Measurements from ENCODE around the gene GCGR. TPM values are rescaled to one million over a fixed set of nuclear protein-coding genes. Genes with fewer than 3 reads are reported as not detected.

GCGR gene
- polyA plus RNA-seq (2011; rRNA removed): not detected in 2 replicates
- not detected in 2 replicates for polyA minus RNA-seq (2011; rRNA and poly(A)+ RNA removed)

DNA sequence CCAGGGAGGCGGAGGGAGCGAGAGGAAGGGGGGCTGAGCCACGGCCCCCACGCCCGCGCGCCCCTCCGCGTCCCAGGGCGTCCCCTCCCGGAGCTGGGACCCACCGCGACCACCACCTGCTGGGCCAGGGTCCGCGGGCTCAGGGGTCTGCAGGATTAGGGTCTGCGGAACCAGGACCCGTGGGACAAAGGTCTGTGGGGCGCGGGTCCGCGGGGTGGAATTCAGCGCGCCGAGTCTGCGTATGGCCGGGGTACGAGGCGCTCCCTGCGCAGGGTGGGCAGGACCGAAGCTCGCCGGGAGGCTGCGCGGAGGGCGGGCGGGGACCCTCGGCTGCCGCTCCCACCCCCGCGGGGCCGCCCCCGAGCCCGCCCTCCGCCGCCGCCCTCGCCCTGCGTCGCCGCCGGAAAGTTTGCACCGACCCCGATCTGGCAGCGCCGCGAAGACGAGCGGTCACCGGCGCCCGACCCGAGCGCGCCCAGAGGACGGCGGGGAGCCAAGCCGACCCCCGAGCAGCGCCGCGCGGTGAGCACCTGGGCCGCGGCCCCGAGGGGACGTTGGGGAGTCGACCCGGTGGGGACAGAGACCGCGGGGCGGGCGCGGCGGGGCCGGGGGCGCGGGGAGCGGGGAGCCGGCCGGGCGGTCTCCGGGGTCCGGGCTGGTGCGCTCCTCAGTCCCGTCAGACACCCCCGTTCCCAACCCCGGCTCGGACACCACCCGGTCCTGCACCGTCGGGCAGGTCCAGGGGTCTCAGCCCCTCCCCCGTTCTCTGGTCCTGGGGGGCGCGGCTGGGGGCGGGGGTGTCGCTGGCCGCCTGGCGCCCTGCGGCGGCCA is at the start of gene GCGR:
Gene GCGR, plus strand, starts transcription at position 423 of the 831 bp plus-strand sequence. CDS start 4,869 bp downstream, outside the sequence.
- DNase-seq (ENCODE audit: low read depth): no peak
- Histone ChIP-seq H3K36me3 (ENCODE audit: control insufficient read depth, insufficient read depth, low read length) (no peaks in the 10 kb centered on the region), H3K27me3 (ENCODE audit: control insufficient read depth, insufficient read depth, low read length) (peaks cover 45% of the 10 kb centered on the region), H3K4me3 (ENCODE audit: low read depth, low read length) (no peak within 1 kb of the TSS)
- POLR2A ChIA-PET: no interaction called here
- CTCF ChIA-PET: interaction anchor here (0.7 kb wide), 1 partner anchor 23 kb away, joined by 3 read pairs; no protein-coding TSS in a partner anchor
- TF ChIP-seq, protein P1, sequence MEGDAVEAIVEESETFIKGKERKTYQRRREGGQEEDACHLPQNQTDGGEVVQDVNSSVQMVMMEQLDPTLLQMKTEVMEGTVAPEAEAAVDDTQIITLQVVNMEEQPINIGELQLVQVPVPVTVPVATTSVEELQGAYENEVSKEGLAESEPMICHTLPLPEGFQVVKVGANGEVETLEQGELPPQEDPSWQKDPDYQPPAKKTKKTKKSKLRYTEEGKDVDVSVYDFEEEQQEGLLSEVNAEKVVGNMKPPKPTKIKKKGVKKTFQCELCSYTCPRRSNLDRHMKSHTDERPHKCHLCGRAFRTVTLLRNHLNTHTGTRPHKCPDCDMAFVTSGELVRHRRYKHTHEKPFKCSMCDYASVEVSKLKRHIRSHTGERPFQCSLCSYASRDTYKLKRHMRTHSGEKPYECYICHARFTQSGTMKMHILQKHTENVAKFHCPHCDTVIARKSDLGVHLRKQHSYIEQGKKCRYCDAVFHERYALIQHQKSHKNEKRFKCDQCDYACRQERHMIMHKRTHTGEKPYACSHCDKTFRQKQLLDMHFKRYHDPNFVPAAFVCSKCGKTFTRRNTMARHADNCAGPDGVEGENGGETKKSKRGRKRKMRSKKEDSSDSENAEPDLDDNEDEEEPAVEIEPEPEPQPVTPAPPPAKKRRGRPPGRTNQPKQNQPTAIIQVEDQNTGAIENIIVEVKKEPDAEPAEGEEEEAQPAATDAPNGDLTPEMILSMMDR (IDR thresholded peaks at IDR 0.05; ENCODE audit: insufficient read depth, low read depth, low read length): no peak

DNA sequence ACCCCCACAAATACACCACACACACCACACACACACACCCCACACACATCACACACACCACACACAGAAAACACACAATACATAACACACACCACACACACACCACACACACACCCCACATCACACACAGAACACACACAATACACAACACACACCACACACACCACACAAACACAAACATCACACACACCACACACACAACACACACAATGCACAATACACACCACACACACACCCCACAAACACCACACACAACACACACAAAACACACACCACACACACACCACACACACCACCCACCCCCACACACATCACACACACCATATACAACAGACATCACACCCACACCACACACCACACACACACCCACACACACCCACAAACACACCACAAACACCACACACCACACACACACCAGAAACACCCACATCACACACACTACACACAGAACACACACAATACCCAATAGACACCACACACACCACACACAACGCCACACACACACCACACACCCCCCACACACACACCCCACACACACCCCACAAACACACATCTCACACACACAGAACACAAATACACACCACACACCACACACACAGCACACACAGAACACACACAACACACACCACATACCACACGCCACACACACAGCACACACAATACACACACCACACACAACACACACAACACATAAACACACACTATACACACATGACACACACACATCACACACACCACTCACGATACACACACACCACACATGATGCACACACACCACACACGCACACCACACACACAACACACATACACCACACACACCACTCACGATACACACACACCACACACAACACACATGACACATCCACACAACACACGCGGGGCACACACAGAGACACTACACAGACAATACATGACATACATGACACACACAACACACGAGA is 11.0 kb upstream of the GCGR start:
- TF ChIP-seq, protein P1 (IDR thresholded peaks at IDR 0.05; ENCODE audit: insufficient read depth, low read depth, low read length): no peak
- H3K36me3 ChIP-seq (ENCODE audit: control insufficient read depth, insufficient read depth, low read length): no peaks in the 10 kb centered on the region
- CTCF ChIA-PET: no interaction called here
- DNase-seq (ENCODE audit: low read depth): no peak
- no peak overlapping the region for H3K4me3 ChIP-seq (ENCODE audit: low read depth, low read length)
- H3K27me3 ChIP-seq (ENCODE audit: control insufficient read depth, insufficient read depth, low read length): 0 out of 2 replicates have a peak, but pooled peaks cover 3% of the 10 kb centered on the region
- POLR2A ChIA-PET: no interaction called here

DNA sequence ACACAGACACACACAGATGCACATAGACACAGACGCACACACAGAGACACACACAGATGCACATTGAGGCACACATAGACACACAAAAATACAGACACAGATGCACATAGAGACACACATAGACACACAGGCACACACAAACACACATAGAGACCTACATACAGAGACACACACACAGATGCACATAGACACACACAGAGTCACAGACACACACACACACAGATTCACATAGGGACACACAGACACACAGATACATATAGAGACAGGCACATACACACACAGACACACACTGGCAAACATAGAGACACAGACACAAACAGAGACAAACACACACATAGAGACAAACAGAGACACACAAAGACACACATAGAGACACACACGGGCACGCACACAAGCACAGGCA is 9.9 kb upstream of the GCGR start:
- no peak for DNase-seq (ENCODE audit: low read depth)
- H3K27me3 ChIP-seq (ENCODE audit: control insufficient read depth, insufficient read depth, low read length): 0 out of 2 replicates have a peak, but pooled peaks cover 3% of the 10 kb centered on the region
- no peaks in the 10 kb centered on the region for H3K36me3 ChIP-seq (ENCODE audit: control insufficient read depth, insufficient read depth, low read length)
- no peak overlapping the region for H3K4me3 ChIP-seq (ENCODE audit: low read depth, low read length)
- TF ChIP-seq, protein P1 (IDR thresholded peaks at IDR 0.05; ENCODE audit: insufficient read depth, low read depth, low read length): no peak
- POLR2A ChIA-PET: no interaction called here
- CTCF ChIA-PET: no interaction called here

DNA sequence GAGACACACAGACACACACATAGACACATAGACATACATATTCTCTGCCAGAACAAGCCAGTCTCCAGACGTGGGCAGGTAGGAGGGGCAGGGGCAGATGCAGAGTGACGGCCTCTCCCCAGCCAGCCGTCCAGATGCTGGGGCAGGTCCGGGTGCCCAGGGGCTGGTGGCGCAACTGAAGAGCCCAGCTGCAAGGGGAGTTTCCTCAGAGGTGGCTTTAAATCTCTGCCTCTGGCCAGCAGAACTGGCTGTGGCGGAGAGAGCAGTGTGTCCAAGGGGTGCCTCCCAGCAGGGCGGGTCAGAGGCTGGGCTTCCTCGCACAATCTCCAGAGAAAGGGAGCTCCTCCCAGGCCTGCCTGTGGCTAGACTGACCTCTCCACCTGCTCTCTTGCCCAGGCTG is 9.4 kb upstream of the GCGR start:
- TF ChIP-seq, protein P1 (IDR thresholded peaks at IDR 0.05; ENCODE audit: insufficient read depth, low read depth, low read length): no peak
- H3K27me3 ChIP-seq (ENCODE audit: control insufficient read depth, insufficient read depth, low read length): 0 out of 2 replicates have a peak, but pooled peaks cover 3% of the 10 kb centered on the region
- POLR2A ChIA-PET: no interaction called here
- no peaks in the 10 kb centered on the region for H3K36me3 ChIP-seq (ENCODE audit: control insufficient read depth, insufficient read depth, low read length)
- H3K4me3 ChIP-seq (ENCODE audit: low read depth, low read length): no peak overlapping the region
- CTCF ChIA-PET: interaction anchor here (0.7 kb wide), 1 partner anchor 13 kb away, joined by 3 read pairs; no protein-coding TSS in a partner anchor
- DNase-seq (ENCODE audit: low read depth): no peak

Data from BJ (cell line).